ENCODE data around the gene UHRF2. TPM values are rescaled to one million over a fixed set of nuclear protein-coding genes. Genes with fewer than 3 reads are reported as not detected.

The UHRF2 gene
- total and polyA plus RNA-seq, 2 of the 13 experiments (the other 11 are each of a cell fraction or from before 2014, with no cell fraction given) = 42.1 to 44.2 TPM

GRCh38 chr9:6412487-6413364, at the start of gene UHRF2 (continued):
- TF ChIP-seq, protein P1, sequence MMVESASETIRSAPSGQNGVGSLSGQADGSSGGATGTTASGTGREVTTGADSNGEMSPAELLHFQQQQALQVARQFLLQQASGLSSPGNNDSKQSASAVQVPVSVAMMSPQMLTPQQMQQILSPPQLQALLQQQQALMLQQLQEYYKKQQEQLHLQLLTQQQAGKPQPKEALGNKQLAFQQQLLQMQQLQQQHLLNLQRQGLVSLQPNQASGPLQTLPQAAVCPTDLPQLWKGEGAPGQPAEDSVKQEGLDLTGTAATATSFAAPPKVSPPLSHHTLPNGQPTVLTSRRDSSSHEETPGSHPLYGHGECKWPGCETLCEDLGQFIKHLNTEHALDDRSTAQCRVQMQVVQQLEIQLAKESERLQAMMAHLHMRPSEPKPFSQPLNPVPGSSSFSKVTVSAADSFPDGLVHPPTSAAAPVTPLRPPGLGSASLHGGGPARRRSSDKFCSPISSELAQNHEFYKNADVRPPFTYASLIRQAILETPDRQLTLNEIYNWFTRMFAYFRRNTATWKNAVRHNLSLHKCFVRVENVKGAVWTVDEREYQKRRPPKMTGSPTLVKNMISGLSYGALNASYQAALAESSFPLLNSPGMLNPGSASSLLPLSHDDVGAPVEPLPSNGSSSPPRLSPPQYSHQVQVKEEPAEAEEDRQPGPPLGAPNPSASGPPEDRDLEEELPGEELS (CRISPR knock-in tag; IDR thresholded peaks at IDR 0.05) = no peak
- no peak for TF ChIP-seq ZNF274 (CRISPR knock-in tag; IDR thresholded peaks at IDR 0.05)
- TF ChIP-seq NONO (IDR thresholded peaks at IDR 0.05) = no peak
- TF ChIP-seq NONO (CRISPR knock-in tag; conservative IDR thresholded peaks at IDR 0.05) = no peak; the same call in 1 of the 2 replicates
- TF ChIP-seq ATF7-NPFF (CRISPR knock-in tag; IDR thresholded peaks at IDR 0.05; ENCODE audit: low read depth) = no peak
- no peak for TF ChIP-seq CTCF (CRISPR knock-in tag; IDR thresholded peaks at IDR 0.05)
- TF ChIP-seq ADNP (CRISPR knock-in tag; IDR thresholded peaks at IDR 0.05) = no peak
- TF ChIP-seq TGIF2 (CRISPR knock-in tag; IDR thresholded peaks at IDR 0.05) = peak; percentile 75; the same call in 1 of the 2 replicates
- TF ChIP-seq ZNF607 (CRISPR knock-in tag; IDR thresholded peaks at IDR 0.05; ENCODE audit: borderline replicate concordance) = 0 out of 2 replicates have a peak, but pooled peaks have one; percentile 47
- TF ChIP-seq SAP130 (CRISPR knock-in tag; IDR thresholded peaks at IDR 0.05; ENCODE audit: low read depth) = peak; percentile 71
- no peak for TF ChIP-seq ZNF329 (CRISPR knock-in tag; IDR thresholded peaks at IDR 0.05; ENCODE audit: low read depth)
- TF ChIP-seq ZNF263 (CRISPR knock-in tag; IDR thresholded peaks at IDR 0.05) = peak; percentile 44; the same call in 1 of the 2 replicates
- no peak for TF ChIP-seq PLRG1 (conservative IDR thresholded peaks at IDR 0.05)
- TF ChIP-seq PRMT3 (CRISPR knock-in tag; IDR thresholded peaks at IDR 0.05; ENCODE audit: borderline replicate concordance, low read depth) = no peak
- no peak for TF ChIP-seq RNF2 (conservative IDR thresholded peaks at IDR 0.05; ENCODE audit: low read depth)
- TF ChIP-seq BCL6 (CRISPR knock-in tag; IDR thresholded peaks at IDR 0.05) = no peak
- no peak for TF ChIP-seq ZNF747 (CRISPR knock-in tag; IDR thresholded peaks at IDR 0.05; ENCODE audit: borderline replicate concordance)
- no peak for TF ChIP-seq ZNF484 (CRISPR knock-in tag; IDR thresholded peaks at IDR 0.05; ENCODE audit: borderline replicate concordance, low read depth)
- TF ChIP-seq ZBTB3 (CRISPR knock-in tag; IDR thresholded peaks at IDR 0.05; ENCODE audit: borderline replicate concordance, low read depth) = no peak
- TF ChIP-seq ZSCAN30 (CRISPR knock-in tag; IDR thresholded peaks at IDR 0.05) = no peak
- TF ChIP-seq RAD51 (IDR thresholded peaks at IDR 0.05; ENCODE audit: borderline replicate concordance) = no peak
